ENCODE data around the gene PPM1H. TPM values are rescaled to one million over a fixed set of nuclear protein-coding genes. Genes with fewer than 3 reads are reported as not detected.

PPM1H gene
- total RNA-seq, 1 experiment from 2014 or later: 37.1 TPM

DNA sequence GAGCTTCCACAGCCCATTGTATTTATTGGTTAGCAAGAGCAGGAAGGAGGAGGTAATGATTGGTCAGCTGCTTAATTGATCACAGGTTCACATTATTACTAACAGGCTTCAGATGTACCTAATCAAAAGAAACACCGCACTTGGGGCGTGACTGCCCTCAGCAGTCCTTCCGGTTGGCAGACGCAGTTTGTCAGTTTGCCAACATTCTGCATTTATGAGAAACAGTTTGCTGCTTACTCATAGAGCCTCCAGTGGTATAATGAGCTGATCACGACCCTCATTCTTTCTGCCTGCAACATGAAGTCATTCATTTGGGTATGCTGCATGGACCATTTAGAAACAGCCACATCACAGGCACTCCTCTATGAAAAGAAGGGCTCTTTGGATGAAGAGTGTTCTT lies 42.5 kb upstream of the PPM1H start (continued):
- no peak for TF ChIP-seq ZBTB21 (CRISPR knock-in tag; IDR thresholded peaks at IDR 0.05; ENCODE audit: borderline replicate concordance)

DNA sequence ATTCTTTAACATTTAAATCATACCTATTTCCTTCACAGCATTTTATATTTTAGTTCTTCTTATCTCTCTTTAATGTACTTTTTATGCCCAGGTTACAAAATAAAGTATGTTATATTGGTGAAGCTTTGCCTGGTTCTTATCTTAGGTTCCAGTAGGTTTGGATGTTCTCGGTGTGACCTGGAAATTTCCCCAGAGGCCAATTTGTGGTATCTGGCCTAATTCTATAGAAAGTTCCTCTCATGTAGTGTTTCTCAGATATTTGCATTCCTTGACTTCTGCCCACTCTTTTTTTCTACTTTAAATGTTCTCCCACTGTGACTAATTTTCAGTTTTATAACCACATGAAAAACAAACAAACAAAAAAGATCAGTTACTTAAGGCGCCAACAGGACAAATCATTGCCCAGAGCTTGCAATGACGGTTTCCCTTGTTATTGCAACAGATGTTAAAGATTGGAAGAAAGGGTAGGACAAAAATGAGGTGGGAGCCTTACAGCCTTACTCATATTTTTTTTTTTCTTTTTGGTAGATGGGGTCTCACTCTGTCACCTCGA lies 41.2 kb upstream of the PPM1H start:
- TF ChIP-seq ZNF423 (CRISPR knock-in tag; IDR thresholded peaks at IDR 0.05) (no peak), SMAD4 (CRISPR knock-in tag; IDR thresholded peaks at IDR 0.05) (no peak)
- H3K27me3 Mint-ChIP-seq (ENCODE audit: low read depth): peaks cover 23% of the 10 kb centered on the region
- ChIA-PET POLR2A (no interaction called here), CTCF (no interaction called here)
- no peak for ATAC-seq
- no peak overlapping the region for H3K4me3 Mint-ChIP-seq
- H3K9me3 Mint-ChIP-seq: no peaks in the 10 kb centered on the region
- DNase-seq (ENCODE audit: low spot score): no peak
- H3K4me1 Mint-ChIP-seq: peaks cover 7% of the 10 kb centered on the region
- no peaks in the 10 kb centered on the region for H3K36me3 Mint-ChIP-seq
- H3K27ac Mint-ChIP-seq: no peak overlapping the region

DNA sequence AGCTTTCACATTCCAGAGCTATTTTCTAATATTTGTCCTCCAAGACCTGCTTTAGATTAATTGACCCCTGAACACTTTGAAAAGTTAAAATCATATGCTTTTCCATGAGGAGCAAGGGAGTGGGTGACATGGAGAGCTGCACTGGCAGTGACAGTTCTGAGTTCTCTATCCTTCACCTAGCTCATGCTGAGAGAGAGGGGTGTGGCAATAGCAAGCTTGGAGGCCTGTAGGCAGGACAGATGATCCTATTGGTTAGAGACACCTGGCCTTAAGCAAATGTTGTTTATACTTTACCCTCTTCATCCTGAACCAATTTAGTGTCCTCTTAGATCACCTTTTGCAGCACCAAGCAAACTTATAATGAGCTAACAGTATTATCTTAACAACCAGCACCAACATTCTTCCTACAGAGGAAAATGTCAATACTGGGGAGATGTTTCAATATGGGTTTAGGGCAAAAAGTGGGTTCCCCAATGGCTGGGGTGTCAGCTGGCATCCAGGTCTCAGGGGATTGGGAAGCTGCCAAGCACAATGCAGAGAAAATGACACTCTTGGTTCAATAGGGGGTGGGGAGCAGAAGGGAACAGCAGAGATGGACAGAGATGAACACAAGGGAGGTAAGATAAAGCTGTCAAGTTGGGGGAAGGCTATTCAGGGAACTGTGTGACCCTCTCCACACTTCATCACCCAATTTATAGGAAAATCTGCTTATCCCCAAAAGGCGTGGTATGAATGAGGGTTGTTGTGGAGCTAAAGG lies 37.0 kb upstream of the PPM1H start:
- H3K27me3 Mint-ChIP-seq (ENCODE audit: low read depth): peaks cover 37% of the 10 kb centered on the region
- no peak overlapping the region for H3K4me3 Mint-ChIP-seq
- no peak overlapping the region for H3K27ac Mint-ChIP-seq
- H3K9me3 Mint-ChIP-seq: no peaks in the 10 kb centered on the region
- ChIA-PET POLR2A (interaction anchor here (1.0 kb wide), 1 partner anchor 42 kb away, joined by 3 read pairs; no protein-coding TSS in a partner anchor), CTCF (interaction anchor here (1.0 to 1.5 kb wide), 4 partner anchors 11 to 122 kb away, joined by 3 to 6 read pairs (median 5); partner anchors contain the start of gene PPM1H)
- TF ChIP-seq, protein P1, sequence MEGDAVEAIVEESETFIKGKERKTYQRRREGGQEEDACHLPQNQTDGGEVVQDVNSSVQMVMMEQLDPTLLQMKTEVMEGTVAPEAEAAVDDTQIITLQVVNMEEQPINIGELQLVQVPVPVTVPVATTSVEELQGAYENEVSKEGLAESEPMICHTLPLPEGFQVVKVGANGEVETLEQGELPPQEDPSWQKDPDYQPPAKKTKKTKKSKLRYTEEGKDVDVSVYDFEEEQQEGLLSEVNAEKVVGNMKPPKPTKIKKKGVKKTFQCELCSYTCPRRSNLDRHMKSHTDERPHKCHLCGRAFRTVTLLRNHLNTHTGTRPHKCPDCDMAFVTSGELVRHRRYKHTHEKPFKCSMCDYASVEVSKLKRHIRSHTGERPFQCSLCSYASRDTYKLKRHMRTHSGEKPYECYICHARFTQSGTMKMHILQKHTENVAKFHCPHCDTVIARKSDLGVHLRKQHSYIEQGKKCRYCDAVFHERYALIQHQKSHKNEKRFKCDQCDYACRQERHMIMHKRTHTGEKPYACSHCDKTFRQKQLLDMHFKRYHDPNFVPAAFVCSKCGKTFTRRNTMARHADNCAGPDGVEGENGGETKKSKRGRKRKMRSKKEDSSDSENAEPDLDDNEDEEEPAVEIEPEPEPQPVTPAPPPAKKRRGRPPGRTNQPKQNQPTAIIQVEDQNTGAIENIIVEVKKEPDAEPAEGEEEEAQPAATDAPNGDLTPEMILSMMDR (IDR thresholded peaks at IDR 0.05): no peak
- TF ChIP-seq MYBL2 (CRISPR knock-in tag; IDR thresholded peaks at IDR 0.05) (no peak), GRHL2 (CRISPR knock-in tag; IDR thresholded peaks at IDR 0.05; ENCODE audit: insufficient replicate concordance, severe bottlenecking) (no peak), NR3C1 (CRISPR knock-in tag; conservative IDR thresholded peaks at IDR 0.05; ENCODE audit: low read depth) (no peak), KAT7 (CRISPR knock-in tag; IDR thresholded peaks at IDR 0.05; ENCODE audit: borderline replicate concordance) (no peak), NR2C2 (CRISPR knock-in tag; IDR thresholded peaks at IDR 0.05) (no peak), CREB1 (CRISPR knock-in tag; IDR thresholded peaks at IDR 0.05) (no peak), NFYB (CRISPR knock-in tag; conservative IDR thresholded peaks at IDR 0.05; ENCODE audit: low read depth) (no peak)
- TF ChIP-seq, protein P2, sequence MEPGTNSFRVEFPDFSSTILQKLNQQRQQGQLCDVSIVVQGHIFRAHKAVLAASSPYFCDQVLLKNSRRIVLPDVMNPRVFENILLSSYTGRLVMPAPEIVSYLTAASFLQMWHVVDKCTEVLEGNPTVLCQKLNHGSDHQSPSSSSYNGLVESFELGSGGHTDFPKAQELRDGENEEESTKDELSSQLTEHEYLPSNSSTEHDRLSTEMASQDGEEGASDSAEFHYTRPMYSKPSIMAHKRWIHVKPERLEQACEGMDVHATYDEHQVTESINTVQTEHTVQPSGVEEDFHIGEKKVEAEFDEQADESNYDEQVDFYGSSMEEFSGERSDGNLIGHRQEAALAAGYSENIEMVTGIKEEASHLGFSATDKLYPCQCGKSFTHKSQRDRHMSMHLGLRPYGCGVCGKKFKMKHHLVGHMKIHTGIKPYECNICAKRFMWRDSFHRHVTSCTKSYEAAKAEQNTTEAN (CRISPR knock-in tag; IDR thresholded peaks at IDR 0.05): no peak
- no peaks in the 10 kb centered on the region for H3K36me3 Mint-ChIP-seq
- DNase-seq (ENCODE audit: low spot score): no peak
- H3K4me1 Mint-ChIP-seq: peaks cover 7% of the 10 kb centered on the region
- peak; percentile 87 for ATAC-seq

DNA sequence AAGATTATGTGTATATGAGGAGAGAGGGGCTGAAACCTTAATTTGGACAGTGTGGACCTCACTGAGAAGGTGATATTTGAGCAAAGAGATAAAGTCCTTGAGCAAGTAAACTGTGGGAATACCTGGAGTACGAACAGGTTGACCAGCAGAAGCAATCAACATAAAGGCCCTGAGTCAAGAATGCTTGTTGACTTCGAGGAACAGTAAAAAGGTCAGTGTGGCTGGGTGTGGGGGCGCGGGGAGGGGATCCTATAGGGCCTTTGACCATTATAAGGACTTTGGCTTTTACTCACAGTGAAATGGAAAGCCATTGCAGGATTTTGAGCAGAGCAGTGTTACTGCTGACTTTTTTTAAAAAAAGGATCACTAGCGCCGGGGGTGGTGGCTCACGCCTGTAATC lies 34.7 kb upstream of the PPM1H start:
- DNase-seq (ENCODE audit: low spot score) (no peak), ATAC-seq (no peak)
- no peak overlapping the region for H3K27ac Mint-ChIP-seq
- H3K27me3 Mint-ChIP-seq (ENCODE audit: low read depth): peaks cover 37% of the 10 kb centered on the region
- no peak overlapping the region for H3K4me3 Mint-ChIP-seq
- H3K9me3 Mint-ChIP-seq: no peaks in the 10 kb centered on the region
- peaks cover 7% of the 10 kb centered on the region for H3K4me1 Mint-ChIP-seq
- no peaks in the 10 kb centered on the region for H3K36me3 Mint-ChIP-seq
- CTCF ChIA-PET: no interaction called here
- POLR2A ChIA-PET: no interaction called here
- TF ChIP-seq RORB (CRISPR knock-in tag; IDR thresholded peaks at IDR 0.05): no peak
- TF ChIP-seq, protein P3, sequence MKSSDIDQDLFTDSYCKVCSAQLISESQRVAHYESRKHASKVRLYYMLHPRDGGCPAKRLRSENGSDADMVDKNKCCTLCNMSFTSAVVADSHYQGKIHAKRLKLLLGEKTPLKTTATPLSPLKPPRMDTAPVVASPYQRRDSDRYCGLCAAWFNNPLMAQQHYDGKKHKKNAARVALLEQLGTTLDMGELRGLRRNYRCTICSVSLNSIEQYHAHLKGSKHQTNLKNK (CRISPR knock-in tag; IDR thresholded peaks at IDR 0.05): no peak
- TF ChIP-seq, protein P4, sequence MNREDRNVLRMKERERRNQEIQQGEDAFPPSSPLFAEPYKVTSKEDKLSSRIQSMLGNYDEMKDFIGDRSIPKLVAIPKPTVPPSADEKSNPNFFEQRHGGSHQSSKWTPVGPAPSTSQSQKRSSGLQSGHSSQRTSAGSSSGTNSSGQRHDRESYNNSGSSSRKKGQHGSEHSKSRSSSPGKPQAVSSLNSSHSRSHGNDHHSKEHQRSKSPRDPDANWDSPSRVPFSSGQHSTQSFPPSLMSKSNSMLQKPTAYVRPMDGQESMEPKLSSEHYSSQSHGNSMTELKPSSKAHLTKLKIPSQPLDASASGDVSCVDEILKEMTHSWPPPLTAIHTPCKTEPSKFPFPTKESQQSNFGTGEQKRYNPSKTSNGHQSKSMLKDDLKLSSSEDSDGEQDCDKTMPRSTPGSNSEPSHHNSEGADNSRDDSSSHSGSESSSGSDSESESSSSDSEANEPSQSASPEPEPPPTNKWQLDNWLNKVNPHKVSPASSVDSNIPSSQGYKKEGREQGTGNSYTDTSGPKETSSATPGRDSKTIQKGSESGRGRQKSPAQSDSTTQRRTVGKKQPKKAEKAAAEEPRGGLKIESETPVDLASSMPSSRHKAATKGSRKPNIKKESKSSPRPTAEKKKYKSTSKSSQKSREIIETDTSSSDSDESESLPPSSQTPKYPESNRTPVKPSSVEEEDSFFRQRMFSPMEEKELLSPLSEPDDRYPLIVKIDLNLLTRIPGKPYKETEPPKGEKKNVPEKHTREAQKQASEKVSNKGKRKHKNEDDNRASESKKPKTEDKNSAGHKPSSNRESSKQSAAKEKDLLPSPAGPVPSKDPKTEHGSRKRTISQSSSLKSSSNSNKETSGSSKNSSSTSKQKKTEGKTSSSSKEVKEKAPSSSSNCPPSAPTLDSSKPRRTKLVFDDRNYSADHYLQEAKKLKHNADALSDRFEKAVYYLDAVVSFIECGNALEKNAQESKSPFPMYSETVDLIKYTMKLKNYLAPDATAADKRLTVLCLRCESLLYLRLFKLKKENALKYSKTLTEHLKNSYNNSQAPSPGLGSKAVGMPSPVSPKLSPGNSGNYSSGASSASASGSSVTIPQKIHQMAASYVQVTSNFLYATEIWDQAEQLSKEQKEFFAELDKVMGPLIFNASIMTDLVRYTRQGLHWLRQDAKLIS (CRISPR knock-in tag; IDR thresholded peaks at IDR 0.05; ENCODE audit: borderline replicate concordance): no peak
- TF ChIP-seq, protein P5, sequence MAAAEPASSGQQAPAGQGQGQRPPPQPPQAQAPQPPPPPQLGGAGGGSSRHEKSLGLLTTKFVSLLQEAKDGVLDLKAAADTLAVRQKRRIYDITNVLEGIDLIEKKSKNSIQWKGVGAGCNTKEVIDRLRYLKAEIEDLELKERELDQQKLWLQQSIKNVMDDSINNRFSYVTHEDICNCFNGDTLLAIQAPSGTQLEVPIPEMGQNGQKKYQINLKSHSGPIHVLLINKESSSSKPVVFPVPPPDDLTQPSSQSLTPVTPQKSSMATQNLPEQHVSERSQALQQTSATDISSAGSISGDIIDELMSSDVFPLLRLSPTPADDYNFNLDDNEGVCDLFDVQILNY (CRISPR knock-in tag; IDR thresholded peaks at IDR 0.05): no peak
- TF ChIP-seq, protein P6, sequence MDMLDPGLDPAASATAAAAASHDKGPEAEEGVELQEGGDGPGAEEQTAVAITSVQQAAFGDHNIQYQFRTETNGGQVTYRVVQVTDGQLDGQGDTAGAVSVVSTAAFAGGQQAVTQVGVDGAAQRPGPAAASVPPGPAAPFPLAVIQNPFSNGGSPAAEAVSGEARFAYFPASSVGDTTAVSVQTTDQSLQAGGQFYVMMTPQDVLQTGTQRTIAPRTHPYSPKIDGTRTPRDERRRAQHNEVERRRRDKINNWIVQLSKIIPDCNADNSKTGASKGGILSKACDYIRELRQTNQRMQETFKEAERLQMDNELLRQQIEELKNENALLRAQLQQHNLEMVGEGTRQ (CRISPR knock-in tag; IDR thresholded peaks at IDR 0.05): no peak
- TF ChIP-seq, protein P7, sequence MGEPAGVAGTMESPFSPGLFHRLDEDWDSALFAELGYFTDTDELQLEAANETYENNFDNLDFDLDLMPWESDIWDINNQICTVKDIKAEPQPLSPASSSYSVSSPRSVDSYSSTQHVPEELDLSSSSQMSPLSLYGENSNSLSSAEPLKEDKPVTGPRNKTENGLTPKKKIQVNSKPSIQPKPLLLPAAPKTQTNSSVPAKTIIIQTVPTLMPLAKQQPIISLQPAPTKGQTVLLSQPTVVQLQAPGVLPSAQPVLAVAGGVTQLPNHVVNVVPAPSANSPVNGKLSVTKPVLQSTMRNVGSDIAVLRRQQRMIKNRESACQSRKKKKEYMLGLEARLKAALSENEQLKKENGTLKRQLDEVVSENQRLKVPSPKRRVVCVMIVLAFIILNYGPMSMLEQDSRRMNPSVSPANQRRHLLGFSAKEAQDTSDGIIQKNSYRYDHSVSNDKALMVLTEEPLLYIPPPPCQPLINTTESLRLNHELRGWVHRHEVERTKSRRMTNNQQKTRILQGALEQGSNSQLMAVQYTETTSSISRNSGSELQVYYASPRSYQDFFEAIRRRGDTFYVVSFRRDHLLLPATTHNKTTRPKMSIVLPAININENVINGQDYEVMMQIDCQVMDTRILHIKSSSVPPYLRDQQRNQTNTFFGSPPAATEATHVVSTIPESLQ (CRISPR knock-in tag; IDR thresholded peaks at IDR 0.05): no peak

Data from WTC11 (cell line).